NT2/D1 (cell line): ENCODE results near the gene OSBP.

Source experiments
- DNase-seq: peaks from one replicate; pipeline ENCODE4 v3.0.0-alpha.2; 2011; ENCODE audit warnings: low read depth, low spot score
- H3K27me3 ChIP-seq: 2 replicates; pipeline ENCODE4 v1.6.0; 2011; ENCODE audit warnings: mild to moderate bottlenecking; ENCODE audit not compliant: insufficient read length, insufficient read depth
- H3K36me3 ChIP-seq: 2 replicates; pipeline ENCODE4 v1.6.1; 2011; ENCODE audit warnings: mild to moderate bottlenecking, low read length, mixed read lengths; ENCODE audit not compliant: insufficient read depth, insufficient read length
- H3K4me1 ChIP-seq: 2 replicates; pipeline ENCODE4 v1.5.1; 2011; ENCODE audit not compliant: insufficient read depth, insufficient read length
- H3K4me3 ChIP-seq: 2 replicates; pipeline ENCODE4 v1.5.1; 2011; ENCODE audit warnings: low read depth; ENCODE audit not compliant: insufficient read length
- H3K9ac ChIP-seq: 2 replicates; pipeline ENCODE4 v1.6.0; 2011; ENCODE audit warnings: low read depth; ENCODE audit not compliant: insufficient read length
- H3K9me3 ChIP-seq: 2 replicates; pipeline ENCODE4 v1.5.1; 2011; ENCODE audit warnings: mild to moderate bottlenecking, low read length; ENCODE audit not compliant: insufficient read depth
- SUZ12 ChIP-seq: IDR thresholded peaks from 2 replicates; pipeline ENCODE4 v1.6.1; 2011; ENCODE audit not compliant: insufficient read length, insufficient read depth; ENCODE audit errors: extremely low read depth
- YY1 ChIP-seq: IDR thresholded peaks from 2 replicates; pipeline ENCODE4 v1.6.1; 2011; ENCODE audit not compliant: insufficient read length, insufficient read depth
- ZNF274 ChIP-seq: IDR thresholded peaks from 2 replicates; pipeline ENCODE4 v1.6.1; 2011; ENCODE audit warnings: mild to moderate bottlenecking, low read depth, low read length

Gene OSBP

DNA sequence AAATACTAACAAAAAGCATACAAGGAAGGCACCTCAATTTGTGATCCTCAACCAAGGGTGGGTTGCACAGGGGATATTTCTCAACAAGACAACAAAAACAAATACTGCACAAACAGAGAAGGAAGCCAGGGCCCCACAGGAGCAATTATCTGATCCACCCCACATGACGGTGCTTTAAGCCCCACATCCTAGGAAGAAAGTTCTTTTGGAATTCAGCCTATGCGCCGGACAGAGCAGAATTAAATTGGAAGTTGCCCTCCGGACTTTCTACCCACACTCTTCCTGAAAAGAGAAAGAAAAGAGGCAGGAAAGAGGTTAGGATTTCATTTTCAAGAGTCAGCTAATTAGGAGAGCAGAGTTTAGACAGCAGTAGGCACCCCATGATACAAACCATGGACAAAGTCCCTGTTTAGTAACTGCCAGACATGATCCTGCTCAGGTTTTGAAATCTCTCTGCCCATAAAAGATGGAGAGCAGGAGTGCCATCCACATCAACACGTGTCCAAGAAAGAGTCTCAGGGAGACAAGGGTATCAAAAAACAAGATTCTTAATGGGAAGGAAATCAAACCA is 40.6 kb downstream of the OSBP start:
- H3K27me3 ChIP-seq = no peaks in the 10 kb centered on the region
- no peak for TF ChIP-seq SUZ12
- no peak for TF ChIP-seq ZNF274
- TF ChIP-seq YY1 = no peak
- H3K9me3 ChIP-seq = no peaks in the 10 kb centered on the region
- no peak for DNase-seq
- no peak overlapping the region for H3K4me3 ChIP-seq
- peaks cover 54% of the 10 kb centered on the region for H3K36me3 ChIP-seq
- peaks cover 3% of the 10 kb centered on the region for H3K4me1 ChIP-seq
- H3K9ac ChIP-seq = no peak overlapping the region

DNA sequence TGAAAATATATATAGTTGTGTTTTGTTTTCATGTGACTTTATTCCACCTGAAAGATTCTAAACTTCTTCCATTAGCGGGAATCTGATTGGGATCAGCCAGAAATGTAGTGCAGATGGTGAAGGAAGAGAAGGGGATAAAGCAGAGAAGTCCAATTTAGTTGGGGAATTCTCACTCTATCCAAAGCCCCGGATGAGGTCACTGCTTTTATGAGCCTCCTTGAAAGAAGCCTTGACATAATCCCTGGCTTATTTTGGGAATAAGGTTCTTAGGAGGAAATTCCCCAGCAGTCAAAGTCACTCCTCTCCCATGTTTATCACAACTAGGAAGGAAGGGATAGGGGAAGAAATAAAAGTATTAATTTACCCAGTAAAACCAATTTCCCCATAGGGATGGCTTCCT is 41.1 kb downstream of the OSBP start:
- Histone ChIP-seq H3K9me3 (no peaks in the 10 kb centered on the region), H3K27me3 (no peaks in the 10 kb centered on the region), H3K36me3 (peaks cover 51% of the 10 kb centered on the region), H3K9ac (no peak overlapping the region), H3K4me1 (peaks cover 3% of the 10 kb centered on the region), H3K4me3 (no peak overlapping the region)
- TF ChIP-seq YY1 (no peak), SUZ12 (no peak), ZNF274 (no peak)
- DNase-seq = no peak

DNA sequence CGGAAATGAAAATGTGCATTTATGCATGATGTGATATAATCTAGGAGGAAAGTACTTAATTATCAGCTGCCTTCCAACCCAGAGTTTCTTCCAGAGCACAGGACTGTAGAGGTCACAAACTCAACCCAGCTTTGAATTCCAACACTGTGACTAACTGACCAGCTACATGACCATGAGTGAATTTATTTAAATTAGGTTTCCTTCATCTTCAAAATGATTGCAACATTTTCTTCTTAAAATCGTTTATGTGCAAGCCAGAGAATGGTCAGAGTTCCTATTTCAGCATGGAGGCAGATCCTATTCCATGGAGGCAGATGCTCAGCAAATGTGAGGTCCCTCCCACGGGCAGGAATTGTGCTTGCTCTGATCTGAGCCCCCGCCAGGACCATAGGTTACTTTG is 42.4 kb downstream of the OSBP start:
- H3K27me3 ChIP-seq = no peaks in the 10 kb centered on the region
- H3K4me1 ChIP-seq = peaks cover 3% of the 10 kb centered on the region
- H3K9me3 ChIP-seq = 0 out of 2 replicates have a peak, but pooled peaks cover 1% of the 10 kb centered on the region
- H3K36me3 ChIP-seq = peaks cover 47% of the 10 kb centered on the region
- H3K4me3 ChIP-seq = no peak overlapping the region
- no peak for DNase-seq
- H3K9ac ChIP-seq = no peak overlapping the region
- TF ChIP-seq SUZ12 = no peak
- no peak for TF ChIP-seq ZNF274
- TF ChIP-seq YY1 = no peak

DNA sequence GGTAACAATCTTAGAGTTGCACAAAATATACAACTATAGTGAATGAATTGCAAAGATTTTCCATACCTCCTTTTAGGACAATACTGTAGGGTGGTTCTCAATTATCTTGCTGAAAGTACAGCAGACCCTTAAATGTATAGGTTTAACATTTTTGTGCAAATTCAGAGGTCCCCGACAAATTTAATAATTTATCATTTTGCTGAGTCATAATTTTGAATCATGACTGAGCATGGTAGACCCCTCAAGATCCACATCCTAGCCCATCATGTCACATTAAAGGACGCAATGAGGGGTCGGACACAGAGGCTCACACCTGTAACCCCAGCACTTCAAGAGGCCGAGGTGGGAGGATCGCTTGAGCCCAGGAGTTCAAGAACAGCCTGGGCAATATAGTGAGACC is 43.5 kb downstream of the OSBP start:
- H3K4me1 ChIP-seq = peaks cover 3% of the 10 kb centered on the region

DNA sequence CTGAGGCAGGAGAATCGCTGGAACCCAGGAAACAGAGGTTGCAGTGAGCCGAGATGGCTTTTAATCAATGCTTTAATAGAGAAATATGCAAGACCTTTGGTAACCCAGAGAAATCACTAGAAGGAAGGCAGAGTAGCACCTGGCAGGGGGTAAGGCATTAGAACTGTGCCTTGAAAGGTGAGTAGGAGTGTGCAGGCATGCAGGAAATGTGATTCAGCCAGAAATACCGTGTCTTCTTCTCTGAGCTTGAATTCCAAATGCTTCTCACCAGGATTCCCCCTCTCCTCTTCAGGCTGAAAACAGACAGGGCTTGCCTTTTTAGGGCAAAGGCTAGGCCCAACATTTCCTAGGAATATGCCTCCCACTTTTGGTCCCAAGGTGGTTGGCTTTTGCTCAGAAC is 53.3 kb downstream of the OSBP start:
- no peak for DNase-seq
- Histone ChIP-seq H3K36me3 (no peaks in the 10 kb centered on the region), H3K27me3 (no peaks in the 10 kb centered on the region), H3K4me1 (peaks cover 5% of the 10 kb centered on the region), H3K4me3 (no peak overlapping the region), H3K9ac (no peak overlapping the region), H3K9me3 (no peaks in the 10 kb centered on the region)
- TF ChIP-seq YY1 = no peak
- TF ChIP-seq ZNF274 = no peak
- no peak for TF ChIP-seq SUZ12

More for the DNA sequence above, 43.5 kb downstream of the OSBP start:
- H3K36me3 ChIP-seq = peaks cover 36% of the 10 kb centered on the region
- H3K9me3 ChIP-seq = 0 out of 2 replicates have a peak, but pooled peaks cover 4% of the 10 kb centered on the region
- H3K9ac ChIP-seq = no peak overlapping the region
- H3K4me3 ChIP-seq = no peak overlapping the region
- TF ChIP-seq YY1 = no peak
- TF ChIP-seq ZNF274 = no peak
- TF ChIP-seq SUZ12 = no peak
- H3K27me3 ChIP-seq = no peaks in the 10 kb centered on the region
- no peak for DNase-seq

DNA sequence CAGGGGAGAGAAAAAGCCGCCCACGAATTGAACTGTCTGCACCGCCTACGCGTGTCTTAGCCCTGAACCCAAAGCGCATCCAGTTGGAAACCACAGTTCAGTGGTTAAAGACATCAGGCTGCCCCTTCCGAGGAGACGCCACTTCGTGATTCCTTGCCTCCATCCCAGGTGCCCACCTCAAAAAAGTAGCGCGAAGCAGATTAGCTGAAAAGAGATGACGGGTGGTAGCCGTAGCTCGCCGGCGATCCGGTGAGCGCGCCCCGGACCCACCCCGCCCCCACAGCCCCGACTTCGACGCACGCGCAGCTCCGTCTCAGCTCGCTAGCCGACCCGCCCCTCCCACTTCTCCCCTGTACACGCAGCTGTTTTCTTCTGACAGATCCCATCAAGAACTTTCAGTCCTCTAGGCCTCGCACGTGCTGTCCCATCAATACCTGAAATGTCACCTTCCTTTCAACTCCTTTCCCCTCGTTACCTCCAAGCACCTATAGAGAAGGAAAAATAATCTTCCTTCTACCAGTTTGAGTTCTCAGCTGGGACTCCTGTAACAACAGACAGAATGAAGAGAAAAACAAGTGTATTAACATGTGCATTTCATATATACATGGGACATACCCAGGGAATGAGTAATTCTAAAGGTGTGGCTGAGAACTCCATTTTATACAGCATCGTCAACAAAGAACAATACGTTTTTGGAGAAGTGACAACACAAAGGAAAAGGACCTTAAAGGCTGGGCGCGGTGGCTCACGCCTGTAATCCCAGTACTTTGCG is 54.7 kb downstream of the OSBP start:
- H3K9ac ChIP-seq = peak overlapping the region; percentile 78
- H3K27me3 ChIP-seq = no peaks in the 10 kb centered on the region
- TF ChIP-seq SUZ12 (no peak), ZNF274 (no peak), YY1 (no peak)
- no peaks in the 10 kb centered on the region for H3K9me3 ChIP-seq
- no peak for DNase-seq
- peaks cover 5% of the 10 kb centered on the region for H3K4me1 ChIP-seq
- peak overlapping the region; percentile 89 for H3K4me3 ChIP-seq
- no peaks in the 10 kb centered on the region for H3K36me3 ChIP-seq

DNA sequence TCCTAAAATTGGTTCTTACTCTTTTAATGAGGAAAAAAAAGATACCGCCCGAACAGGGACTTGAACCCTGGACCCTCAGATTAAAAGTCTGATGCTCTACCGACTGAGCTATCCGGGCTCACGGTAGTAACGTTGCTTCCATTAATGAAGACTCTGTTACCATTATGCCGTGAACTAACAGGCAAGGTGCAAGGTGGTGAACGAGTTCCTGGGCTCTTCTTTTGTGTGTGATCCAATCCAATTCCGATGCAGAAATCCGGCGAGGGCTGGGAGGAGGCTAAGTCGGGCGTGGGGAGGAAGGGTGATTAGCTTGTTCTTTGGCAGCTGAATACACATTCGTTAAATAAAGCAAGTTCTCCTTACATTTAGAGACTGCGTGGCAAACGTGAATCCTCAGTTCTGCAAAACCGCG is 55.3 kb downstream of the OSBP start:
- Histone ChIP-seq H3K9me3 (no peaks in the 10 kb centered on the region), H3K36me3 (no peaks in the 10 kb centered on the region), H3K4me3 (peak overlapping the region; percentile 89), H3K9ac (peak overlapping the region; percentile 78), H3K4me1 (peaks cover 5% of the 10 kb centered on the region), H3K27me3 (no peaks in the 10 kb centered on the region)
- peak; percentile 86 for DNase-seq
- TF ChIP-seq YY1 (no peak), SUZ12 (no peak), ZNF274 (no peak)
